Muscle layer of colon (tissue), 2 donors: ENCODE results near the gene IKBKG.
"Not testable (repeated sequence)": the region's sequence is repeated elsewhere in the genome, so short reads cannot be mapped to it uniquely, and the experiment has no call there.

ENCODE experiments used
- H3K27ac ChIP-seq: one replicate; pipeline ENCODE4 v1.7.0; 2013; ENCODE audit warnings: low read depth, mild to moderate bottlenecking, low read length, moderate library complexity
- H3K27me3 ChIP-seq, 2 donors: one replicate each; pipeline ENCODE4 v1.7.0; 2013; ENCODE audit warnings: low read length in 2 of 2, mild to moderate bottlenecking in 2 of 2; ENCODE audit not compliant: insufficient read depth in 2 of 2, control insufficient read depth in 1 of 2
- H3K36me3 ChIP-seq: one replicate; pipeline ENCODE4 v1.7.0; 2013; ENCODE audit warnings: mild to moderate bottlenecking, low read length; ENCODE audit not compliant: insufficient read depth
- H3K4me1 ChIP-seq: one replicate; pipeline ENCODE4 v1.7.0; 2013; ENCODE audit warnings: mild to moderate bottlenecking, low read length; ENCODE audit not compliant: insufficient read depth
- H3K4me3 ChIP-seq, 2 donors: one replicate each; pipeline ENCODE4 v1.7.0; 2013; ENCODE audit warnings: low read length in 2 of 2, low read depth in 1 of 2, mild to moderate bottlenecking in 1 of 2, moderate library complexity in 1 of 2
- H3K9ac ChIP-seq: one replicate; pipeline ENCODE4 v1.7.0; 2013; ENCODE audit warnings: low read length
- H3K9me3 ChIP-seq: one replicate; pipeline ENCODE4 v1.7.0; 2013; ENCODE audit warnings: mild to moderate bottlenecking, low read length
- donor health status: abdominal sarcoma.
- donor health status: Adenocarcinoma of cecum.

The IKBKG gene

GRCh38 chrX:154546354-154547244 is 821 bp upstream of the IKBKG start, which contains the start of gene G6PD:
TSS of gene G6PD (minus strand) at chrX:154546846. CDS start at chrX:154546155, 691 bp downstream.
- H3K9me3 ChIP-seq: no peaks in the 10 kb centered on the region
- peak within 1 kb of the TSS; percentile 46 for H3K9ac ChIP-seq
- H3K27ac ChIP-seq: peak within 1 kb of the TSS; percentile 78
- H3K4me3 ChIP-seq: peak within 1 kb of the TSS; percentile 55 to 58
- no peaks in the 10 kb centered on the region for H3K4me1 ChIP-seq
- H3K36me3 ChIP-seq: no peaks in the 10 kb centered on the region
- peaks cover 0 to 4% of the 10 kb centered on the region in 2 donors for H3K27me3 ChIP-seq

GRCh38 chrX:154548028-154548316 is 552 bp downstream of the IKBKG start:
- Histone ChIP-seq H3K36me3 (no peaks in the 10 kb centered on the region), H3K9ac (peak overlapping the region; percentile 46)

GRCh38 chrX:154549766-154550165 is 2.3 kb downstream of the IKBKG start:
- no peak overlapping the region for H3K27ac ChIP-seq
- no peak overlapping the region for H3K4me3 ChIP-seq
- H3K9ac ChIP-seq: no peak overlapping the region
- H3K36me3 ChIP-seq: peaks cover 5% of the 10 kb centered on the region
- peaks cover 0 to 4% of the 10 kb centered on the region in 2 donors for H3K27me3 ChIP-seq
- H3K4me1 ChIP-seq: no peaks in the 10 kb centered on the region
- no peaks in the 10 kb centered on the region for H3K9me3 ChIP-seq

More at GRCh38 chrX:154548028-154548316, 552 bp downstream of the IKBKG start:
- Histone ChIP-seq H3K4me1 (no peaks in the 10 kb centered on the region), H3K9me3 (no peaks in the 10 kb centered on the region), H3K27me3 (peaks cover 0 to 4% of the 10 kb centered on the region in 2 donors), H3K4me3 (peak overlapping the region; percentile 55 to 58), H3K27ac (peak overlapping the region; percentile 78)

GRCh38 chrX:154552112-154552806 is 4.8 kb downstream of the IKBKG start:
- not testable (repeated sequence) for H3K27ac ChIP-seq, H3K9me3 ChIP-seq, H3K4me1 ChIP-seq

GRCh38 chrX:154558060-154558690 is 10.8 kb downstream of the IKBKG start:
- peaks cover 11% of the 10 kb centered on the region for H3K36me3 ChIP-seq
- H3K27ac ChIP-seq, H3K9ac ChIP-seq, H3K4me1 ChIP-seq, H3K27me3 ChIP-seq, H3K9me3 ChIP-seq, H3K4me3 ChIP-seq: not testable (repeated sequence)

More at GRCh38 chrX:154552112-154552806, 4.8 kb downstream of the IKBKG start:
- H3K36me3 ChIP-seq: peaks cover 11% of the 10 kb centered on the region
- not testable (repeated sequence) for H3K9ac ChIP-seq, H3K27me3 ChIP-seq, H3K4me3 ChIP-seq

- not testable (repeated sequence) for H3K9me3 ChIP-seq, H3K4me1 ChIP-seq, H3K9ac ChIP-seq, H3K27ac ChIP-seq, H3K4me3 ChIP-seq, H3K27me3 ChIP-seq
- H3K36me3 ChIP-seq: peaks cover 11% of the 10 kb centered on the region
Observed at GRCh38 chrX:154558896-154559295, 11.5 kb downstream of the IKBKG start.

GRCh38 chrX:154560326-154560725 is 12.9 kb downstream of the IKBKG start:
- H3K27me3 ChIP-seq, H3K27ac ChIP-seq, H3K9ac ChIP-seq, H3K9me3 ChIP-seq, H3K4me1 ChIP-seq, H3K36me3 ChIP-seq, H3K4me3 ChIP-seq: not testable (repeated sequence)

- H3K4me1 ChIP-seq, H3K9ac ChIP-seq, H3K4me3 ChIP-seq, H3K27me3 ChIP-seq, H3K27ac ChIP-seq, H3K36me3 ChIP-seq, H3K9me3 ChIP-seq: not testable (repeated sequence)
Observed at GRCh38 chrX:154562295-154562694, 14.9 kb downstream of the IKBKG start.

GRCh38 chrX:154570361-154570760 is 22.9 kb downstream of the IKBKG start:
- not testable (repeated sequence) for H3K27ac ChIP-seq, H3K9ac ChIP-seq, H3K36me3 ChIP-seq, H3K4me1 ChIP-seq, H3K9me3 ChIP-seq, H3K27me3 ChIP-seq, H3K4me3 ChIP-seq

- H3K36me3 ChIP-seq, H3K4me3 ChIP-seq, H3K9ac ChIP-seq, H3K9me3 ChIP-seq, H3K4me1 ChIP-seq, H3K27ac ChIP-seq, H3K27me3 ChIP-seq: not testable (repeated sequence)
Observed at GRCh38 chrX:154573061-154573460, 25.6 kb downstream of the IKBKG start.

GRCh38 chrX:154575076-154575475 is 27.7 kb downstream of the IKBKG start:
- H3K27me3 ChIP-seq, H3K4me1 ChIP-seq, H3K4me3 ChIP-seq, H3K36me3 ChIP-seq, H3K27ac ChIP-seq, H3K9ac ChIP-seq, H3K9me3 ChIP-seq: not testable (repeated sequence)
